Measurements from ENCODE around the gene LOXL4.

LOXL4 gene

GRCh38 chr10:98267894-98268693 lies at the start of gene LOXL4:
Gene LOXL4 (minus strand): TSS chr10:98268194. CDS start chr10:98263019, 5,175 bp downstream.
- DNase-seq, result no peak

GRCh38 chr10:98316661-98317060 lies 48.7 kb upstream of the LOXL4 start:
- no peak for DNase-seq

GRCh38 chr10:98316170-98316569 lies 48.2 kb upstream of the LOXL4 start:
- no peak for DNase-seq

GRCh38 chr10:98314532-98315284 lies 46.7 kb upstream of the LOXL4 start:
- no peak for DNase-seq

GRCh38 chr10:98313598-98313997 lies 45.6 kb upstream of the LOXL4 start:
- no peak for DNase-seq

- DNase-seq, result no peak
Measured at GRCh38 chr10:98312822-98313221, 44.8 kb upstream of the LOXL4 start.

GRCh38 chr10:98312349-98312748 lies 44.4 kb upstream of the LOXL4 start:
- no peak for DNase-seq

- DNase-seq, result no peak
Measured at GRCh38 chr10:98310701-98311100, 42.7 kb upstream of the LOXL4 start.

GRCh38 chr10:98309366-98310355 lies 41.7 kb upstream of the LOXL4 start:
- no peak for DNase-seq

GRCh38 chr10:98308669-98309365 lies 40.8 kb upstream of the LOXL4 start:
- DNase-seq, result no peak

- no peak for DNase-seq
Measured at GRCh38 chr10:98307916-98308541, 40.0 kb upstream of the LOXL4 start.

- no peak for DNase-seq
Measured at GRCh38 chr10:98306501-98306900, 38.5 kb upstream of the LOXL4 start.

- DNase-seq, result no peak
Measured at GRCh38 chr10:98303569-98303968, 35.6 kb upstream of the LOXL4 start.

- no peak for DNase-seq
Measured at GRCh38 chr10:98302741-98303365, 34.9 kb upstream of the LOXL4 start.

- no peak for DNase-seq
Measured at GRCh38 chr10:98301664-98302319, 33.8 kb upstream of the LOXL4 start.

- no peak for DNase-seq
Measured at GRCh38 chr10:98300526-98301229, 32.7 kb upstream of the LOXL4 start.

- DNase-seq, result no peak
Measured at GRCh38 chr10:98299341-98299740, 31.3 kb upstream of the LOXL4 start.

- DNase-seq, result no peak
Measured at GRCh38 chr10:98296524-98296923, 28.5 kb upstream of the LOXL4 start.

- DNase-seq, result no peak
Measured at GRCh38 chr10:98295907-98296306, 27.9 kb upstream of the LOXL4 start.

- no peak for DNase-seq
Measured at GRCh38 chr10:98295401-98295811, 27.4 kb upstream of the LOXL4 start.
